ENCODE measurements around the gene M1AP. TPM values are rescaled to one million over a fixed set of nuclear protein-coding genes. Genes with fewer than 3 reads are reported as not detected.

M1AP gene
- total RNA-seq, 1 experiment from 2014 or later, result 7.6 TPM

DNA sequence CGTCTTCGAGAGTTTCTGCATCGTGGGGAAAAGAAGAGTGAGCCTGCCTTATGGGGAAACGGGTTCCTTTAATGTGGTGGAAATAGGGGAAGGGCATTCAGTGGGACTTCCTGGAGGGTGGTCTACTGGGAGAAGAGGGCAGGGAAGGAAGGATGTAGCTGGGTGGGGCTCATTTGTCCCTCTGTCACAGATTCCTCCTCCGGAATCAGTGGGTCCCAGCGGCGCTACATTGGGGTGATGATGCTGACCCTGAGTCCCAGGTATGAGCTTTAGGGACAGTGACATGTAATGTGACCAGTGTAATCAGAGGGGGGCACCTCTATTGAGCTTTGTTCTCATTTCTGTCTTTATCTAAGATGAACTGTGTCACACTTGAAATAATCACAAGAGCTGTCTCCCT lies 116.5 kb downstream of the M1AP start:
- Mint-ChIP-seq H3K27me3 (ENCODE audit: low read depth) (peaks cover 2% of the 10 kb centered on the region; the same call in 1 of the 2 replicates), H3K27ac (no peak overlapping the region)
- H3K79me1 ChIP-seq (ENCODE audit: insufficient read depth, low read depth, low read length, poor library complexity, severe bottlenecking), result peaks cover 4% of the 10 kb centered on the region

More for the DNA sequence above, 116.5 kb downstream of the M1AP start:
- WGBS (ENCODE audit: extremely low coverage, insufficient read length, low lambda C conversion rate), result no CpG with 5 or more reads among the region's 7 CpGs
- Mint-ChIP-seq H3K4me3 (peak overlapping the region in 1 of 2 experiments; percentile 9; a peak in 1 of 5 replicates), H3K9me3 (no peaks in the 10 kb centered on the region; a peak in 1 of 5 replicates), H3K4me1 (peaks cover 14 to 17% of the 10 kb centered on the region in 2 experiments), H3K36me3 (ENCODE audit: insufficient read depth in 1 of 3, low read depth in 3 of 3) (peaks cover 22 to 56% (median 40%) of the 10 kb centered on the region in 3 experiments)
- H3K4ac ChIP-seq (ENCODE audit: low read depth, low read length), result no peak overlapping the region
- DNase-seq, result no peak
- no peak overlapping the region for H3K18ac ChIP-seq (ENCODE audit: insufficient read length, low read depth, low read length)
- no peak overlapping the region for H4K5ac ChIP-seq (ENCODE audit: insufficient read length, low read depth, low read length)
- H2BK120ac ChIP-seq (ENCODE audit: low read depth, low read length, poor library complexity, severe bottlenecking), result no peak overlapping the region
- H3K27ac ChIP-seq (ENCODE audit: insufficient read length, low read depth, low read length), result no peak overlapping the region
- no peaks in the 10 kb centered on the region for H4K20me1 ChIP-seq (ENCODE audit: control insufficient read depth, insufficient read depth, insufficient read length)
- no peak for TF ChIP-seq CTCF (conservative IDR thresholded peaks at IDR 0.05)
- H2AFZ ChIP-seq (ENCODE audit: low read length), result no peak overlapping the region
- no peak overlapping the region for H3K14ac ChIP-seq (ENCODE audit: insufficient read depth, low read length)
- no peaks in the 10 kb centered on the region for H3K9me3 ChIP-seq (ENCODE audit: control insufficient read depth, low read depth, low read length)
- peaks cover 4% of the 10 kb centered on the region; the same call in 1 of the 2 replicates for H3K4me1 ChIP-seq (ENCODE audit: insufficient read depth, low read length)
- no peak overlapping the region for H2AK5ac ChIP-seq (ENCODE audit: insufficient read length, low read length)
- H4K91ac ChIP-seq (ENCODE audit: insufficient read length, low read depth, low read length), result no peak overlapping the region
- H3K4me2 ChIP-seq (ENCODE audit: insufficient read depth, insufficient read length, low read length), result no peak overlapping the region
- no peak overlapping the region for H2BK20ac ChIP-seq (ENCODE audit: low read depth, low read length, poor library complexity, severe bottlenecking)
- H3K9ac ChIP-seq (ENCODE audit: extremely low read depth, insufficient read length, low read length), result no peak overlapping the region
- H2BK15ac ChIP-seq (ENCODE audit: low read depth, low read length), result no peak overlapping the region
- no peak overlapping the region for H3K23ac ChIP-seq (ENCODE audit: insufficient read length, low read depth, low read length)
- H2BK5ac ChIP-seq (ENCODE audit: insufficient read length, low read length), result no peak overlapping the region
- H3K23me2 ChIP-seq (ENCODE audit: insufficient read length, low read depth, low read length, poor library complexity, severe bottlenecking), result peaks cover 15% of the 10 kb centered on the region
- no peak overlapping the region for H3K56ac ChIP-seq (ENCODE audit: insufficient read length, low read depth, low read length)
- no peaks in the 10 kb centered on the region for H3K27me3 ChIP-seq (ENCODE audit: insufficient read depth, low read length)
- H4K8ac ChIP-seq (replicated peaks; ENCODE audit: insufficient read length, low read depth, low read length), result no peak overlapping the region
- H3T11ph ChIP-seq (ENCODE audit: low read length), result no peak overlapping the region
- H3K79me2 ChIP-seq (ENCODE audit: insufficient read depth, low read length), result peaks cover 4% of the 10 kb centered on the region; the same call in 1 of the 2 replicates
- no peak overlapping the region for H2BK12ac ChIP-seq (ENCODE audit: insufficient read length, low read depth, low read length)
